ENCODE results near the gene SLC6A5.

Gene SLC6A5

GRCh38 chr11:20634781-20635180 lies 35.4 kb downstream of the SLC6A5 start:
- 0 out of 2 replicates have a peak, but pooled peaks cover 4% of the 10 kb centered on the region for H3F3A ChIP-seq (ENCODE audit: insufficient read depth, low read length)
- no peaks in the 10 kb centered on the region for H3K36me3 ChIP-seq (replicated peaks; ENCODE audit: insufficient read depth, low read length)
- H3K9me3 ChIP-seq (replicated peaks; ENCODE audit: insufficient read depth, low read length), result no peaks in the 10 kb centered on the region
- no peaks in the 10 kb centered on the region for H4K20me1 ChIP-seq (ENCODE audit: insufficient read depth, low read length)
- H3K4me2 ChIP-seq (ENCODE audit: low read depth, low read length), result no peak overlapping the region
- H3K4me3 ChIP-seq (ENCODE audit: low read length), result no peak overlapping the region
- no peak overlapping the region for H3K27ac ChIP-seq (ENCODE audit: low read length)
- H3K27me3 ChIP-seq (replicated peaks; ENCODE audit: insufficient read depth, low read length), result no peaks in the 10 kb centered on the region
- no peaks in the 10 kb centered on the region for H3K9me2 ChIP-seq (replicated peaks; ENCODE audit: insufficient read depth, low read length)
- TF ChIP-seq EZH2phosphoT487 (IDR thresholded peaks at IDR 0.05; ENCODE audit: low read length) (no peak), CTCF (IDR thresholded peaks at IDR 0.05; ENCODE audit: low read length) (no peak), EZH2 (optimal IDR thresholded peaks at IDR 0.05; ENCODE audit: low read depth, low read length) (no peak)
- H3K9ac ChIP-seq (ENCODE audit: low read length), result no peak overlapping the region
- H2AFZ ChIP-seq (ENCODE audit: low read length), result no peak overlapping the region
- H3K79me2 ChIP-seq (ENCODE audit: low read length), result no peaks in the 10 kb centered on the region
- DNase-seq, result no peak
- peaks cover 19% of the 10 kb centered on the region for H3K4me1 ChIP-seq (ENCODE audit: low read length)

- TF ChIP-seq EZH2phosphoT487 (IDR thresholded peaks at IDR 0.05; ENCODE audit: low read length) (no peak), CTCF (IDR thresholded peaks at IDR 0.05; ENCODE audit: low read length) (no peak), EZH2 (optimal IDR thresholded peaks at IDR 0.05; ENCODE audit: low read depth, low read length) (no peak)
- no peaks in the 10 kb centered on the region for H4K20me1 ChIP-seq (ENCODE audit: insufficient read depth, low read length)
- H3K4me3 ChIP-seq (ENCODE audit: low read length), result no peak overlapping the region
- no peaks in the 10 kb centered on the region for H3K36me3 ChIP-seq (replicated peaks; ENCODE audit: insufficient read depth, low read length)
- DNase-seq, result no peak
- no peak overlapping the region for H3K4me2 ChIP-seq (ENCODE audit: low read depth, low read length)
- peaks cover 13% of the 10 kb centered on the region; the same call in 1 of the 2 replicates for H3K4me1 ChIP-seq (ENCODE audit: low read length)
- no peak overlapping the region for H2AFZ ChIP-seq (ENCODE audit: low read length)
- no peaks in the 10 kb centered on the region for H3K9me3 ChIP-seq (replicated peaks; ENCODE audit: insufficient read depth, low read length)
- no peaks in the 10 kb centered on the region for H3K9me2 ChIP-seq (replicated peaks; ENCODE audit: insufficient read depth, low read length)
- H3K79me2 ChIP-seq (ENCODE audit: low read length), result no peaks in the 10 kb centered on the region
- H3F3A ChIP-seq (ENCODE audit: insufficient read depth, low read length), result no peaks in the 10 kb centered on the region; the same call in 1 of the 2 replicates
- H3K27ac ChIP-seq (ENCODE audit: low read length), result no peak overlapping the region
- H3K9ac ChIP-seq (ENCODE audit: low read length), result no peak overlapping the region
- H3K27me3 ChIP-seq (replicated peaks; ENCODE audit: insufficient read depth, low read length), result no peaks in the 10 kb centered on the region
Observed at GRCh38 chr11:20638074-20638473, 38.7 kb downstream of the SLC6A5 start.

GRCh38 chr11:20639688-20640087 lies 40.3 kb downstream of the SLC6A5 start:
- Histone ChIP-seq H3K27ac (ENCODE audit: low read length) (no peak overlapping the region), H3K27me3 (replicated peaks; ENCODE audit: insufficient read depth, low read length) (no peaks in the 10 kb centered on the region), H3K36me3 (replicated peaks; ENCODE audit: insufficient read depth, low read length) (no peaks in the 10 kb centered on the region)

More at GRCh38 chr11:20639688-20640087, 40.3 kb downstream of the SLC6A5 start:
- no peaks in the 10 kb centered on the region for H3K9me2 ChIP-seq (replicated peaks; ENCODE audit: insufficient read depth, low read length)
- no peaks in the 10 kb centered on the region for H4K20me1 ChIP-seq (ENCODE audit: insufficient read depth, low read length)
- no peak overlapping the region for H3K9ac ChIP-seq (ENCODE audit: low read length)
- no peak for DNase-seq
- no peak overlapping the region for H3K4me3 ChIP-seq (ENCODE audit: low read length)
- H3K9me3 ChIP-seq (replicated peaks; ENCODE audit: insufficient read depth, low read length), result no peaks in the 10 kb centered on the region
- no peaks in the 10 kb centered on the region; the same call in 1 of the 2 replicates for H3F3A ChIP-seq (ENCODE audit: insufficient read depth, low read length)
- no peaks in the 10 kb centered on the region for H3K79me2 ChIP-seq (ENCODE audit: low read length)
- no peak overlapping the region for H2AFZ ChIP-seq (ENCODE audit: low read length)
- no peak overlapping the region for H3K4me2 ChIP-seq (ENCODE audit: low read depth, low read length)
- H3K4me1 ChIP-seq (ENCODE audit: low read length), result peaks cover 13% of the 10 kb centered on the region; the same call in 1 of the 2 replicates
- TF ChIP-seq CTCF (IDR thresholded peaks at IDR 0.05; ENCODE audit: low read length) (no peak), EZH2 (optimal IDR thresholded peaks at IDR 0.05; ENCODE audit: low read depth, low read length) (no peak), EZH2phosphoT487 (IDR thresholded peaks at IDR 0.05; ENCODE audit: low read length) (no peak)
